Ovary (tissue), 9 donors: ENCODE measurements around the gene MBD6. TPM values are rescaled to one million over a fixed set of nuclear protein-coding genes. Genes with fewer than 3 reads are reported as not detected.
"Not testable (repeated sequence)": the region's sequence is repeated elsewhere in the genome, so short reads cannot be mapped to it uniquely, and the experiment has no call there.

Experiments used
- DNase-seq, 5 donors: peaks; one replicate each; pipeline ENCODE4 v3.0.0-alpha.2; 2019 to 2020
- H3K27ac ChIP-seq, 2 donors: fragments of 200-600 bp; one replicate each; pipeline versions ENCODE4 v1.5.1 to v1.8.0; 2019 to 2022
- H3K27me3 ChIP-seq: fragments of 200-600 bp; one replicate; pipeline ENCODE4 v1.8.0; 2022
- H3K36me3 ChIP-seq: fragments of 200-600 bp; sonication (generic); one replicate; pipeline ENCODE4 v1.5.1; 2019
- H3K4me1 ChIP-seq: one replicate; pipeline ENCODE4 v1.8.1; 2013; ENCODE audit warnings: mild to moderate bottlenecking, moderate library complexity; ENCODE audit not compliant: insufficient read depth
- H3K4me3 ChIP-seq: fragments of 200-600 bp; sonication (generic); one replicate; pipeline ENCODE4 v1.5.1; 2017
- H3K9me3 ChIP-seq, 2 donors: fragments of 200-600 bp in 1 of 2; sonication (generic) in 1 of 2; one replicate each; pipeline versions ENCODE4 v1.5.1 to v1.8.1; 2013 to 2019; ENCODE audit warnings: mild to moderate bottlenecking in 1 of 2, moderate library complexity in 1 of 2
- EP300 ChIP-seq: sonication (generic); formaldehyde crosslinking; IDR thresholded peaks from one replicate; pipeline ENCODE4 v1.6.1; 2017; ENCODE audit warnings: antibody characterized with exemption
- POLR2A ChIP-seq: fragments of 450-650 bp; IDR thresholded peaks from one replicate; pipeline ENCODE4 v1.6.1; 2017; ENCODE audit warnings: antibody characterized with exemption, mild to moderate bottlenecking, moderate library complexity
- WGBS, 3 donors: extraction: QIAGEN DNeasy Blood & Tissue Kit in 1 of 3; methylation state at CpG; one replicate each; pipeline versions ENCODE4 v1.1.5 to v1.1.7; 2013 to 2017; 5-methylcytosine and 5-hydroxymethylcytosine counted together
- intact Hi-C, 4 donors: fragments of 100-400 bp; cut with DNase I; formaldehyde crosslinking; loops; one replicate each; pipeline versions ENCODE4 v1.11.0 to v1.15.1; 2022 to 2023
- polyA plus RNA-seq, 2 donors: library from polyadenylated mRNA; stranded (reverse); fragments of 200-250 nt in 1 of 2; fragments of 350-450 nt in 1 of 2; fragmentation: Illumina TruSeq in 1 of 2; extraction: RNeasy Lipid Tissue Mini Kit (QIAGEN cat#74804) in 1 of 2; gene quantifications; one replicate each; pipeline ENCODE4 v1.2.3, GENCODE V29; 2013 to 2014
- total RNA-seq, 7 donors: library from RNA; depleted of rRNA in 2 of 7; stranded (reverse); fragments of >200 nt in 2 of 7; fragmentation: NEBNext Ultra II Directional in 3 of 7; extraction: Animal tissue kit (Norgen Biotek cat#: 25700) in 3 of 7; gene quantifications; one replicate each; pipeline versions ENCODE4 v1.1.0 to v1.2.4, GENCODE V29; 2016 to 2023
- TF ChIP-seq, protein P1 (sequence below), 3 donors: fragments of 450-650 bp in 2 of 3; fragments of 200-600 bp in 1 of 3; IDR thresholded peaks; one replicate each; pipeline versions ENCODE4 v1.5.1 to v1.8.0; 2016 to 2022; ENCODE audit warnings: antibody characterized with exemption in 3 of 3, mild to moderate bottlenecking in 1 of 3
- donor health status: DM: no; HTN: no; CAD: no; lungs with moderate emphysema.
- donor health status: DM: no; HTN: no; CAD: no.
- donor health status: Bipolar disorder and iron deficiency.
- donor health status: DM: yes; HTN: yes; CAD: no.
- donor health status: DM: no; HTN: no; CAD: no.
- donor health status: DM: yes; HTN: yes; CAD: no.

MBD6 gene
- total and polyA plus RNA-seq, 9 donors: 18.1 to 122 (median 73.8) TPM

- TF ChIP-seq, protein P1, sequence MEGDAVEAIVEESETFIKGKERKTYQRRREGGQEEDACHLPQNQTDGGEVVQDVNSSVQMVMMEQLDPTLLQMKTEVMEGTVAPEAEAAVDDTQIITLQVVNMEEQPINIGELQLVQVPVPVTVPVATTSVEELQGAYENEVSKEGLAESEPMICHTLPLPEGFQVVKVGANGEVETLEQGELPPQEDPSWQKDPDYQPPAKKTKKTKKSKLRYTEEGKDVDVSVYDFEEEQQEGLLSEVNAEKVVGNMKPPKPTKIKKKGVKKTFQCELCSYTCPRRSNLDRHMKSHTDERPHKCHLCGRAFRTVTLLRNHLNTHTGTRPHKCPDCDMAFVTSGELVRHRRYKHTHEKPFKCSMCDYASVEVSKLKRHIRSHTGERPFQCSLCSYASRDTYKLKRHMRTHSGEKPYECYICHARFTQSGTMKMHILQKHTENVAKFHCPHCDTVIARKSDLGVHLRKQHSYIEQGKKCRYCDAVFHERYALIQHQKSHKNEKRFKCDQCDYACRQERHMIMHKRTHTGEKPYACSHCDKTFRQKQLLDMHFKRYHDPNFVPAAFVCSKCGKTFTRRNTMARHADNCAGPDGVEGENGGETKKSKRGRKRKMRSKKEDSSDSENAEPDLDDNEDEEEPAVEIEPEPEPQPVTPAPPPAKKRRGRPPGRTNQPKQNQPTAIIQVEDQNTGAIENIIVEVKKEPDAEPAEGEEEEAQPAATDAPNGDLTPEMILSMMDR (IDR thresholded peaks at IDR 0.05): no peak
- TF ChIP-seq POLR2A: no peak
- no peak for TF ChIP-seq EP300
- intact Hi-C loops: no loop called here
- no peak for DNase-seq
- Histone ChIP-seq H3K36me3 (no peaks in the 10 kb centered on the region), H3K27ac (peak overlapping the region in 1 of 2 donors; percentile 46), H3K27me3 (no peaks in the 10 kb centered on the region), H3K4me3 (peak overlapping the region; percentile 81), H3K9me3 (no peaks in the 10 kb centered on the region), H3K4me1 (peaks cover 5% of the 10 kb centered on the region)
- WGBS, 3 donors: 23 to 27% (median 26%) methylated on average over 11 of the region's 11 CpGs
These were observed 34.0 kb upstream of the MBD6 start for GRCh38 chr12:57488402-57489156.

DNA sequence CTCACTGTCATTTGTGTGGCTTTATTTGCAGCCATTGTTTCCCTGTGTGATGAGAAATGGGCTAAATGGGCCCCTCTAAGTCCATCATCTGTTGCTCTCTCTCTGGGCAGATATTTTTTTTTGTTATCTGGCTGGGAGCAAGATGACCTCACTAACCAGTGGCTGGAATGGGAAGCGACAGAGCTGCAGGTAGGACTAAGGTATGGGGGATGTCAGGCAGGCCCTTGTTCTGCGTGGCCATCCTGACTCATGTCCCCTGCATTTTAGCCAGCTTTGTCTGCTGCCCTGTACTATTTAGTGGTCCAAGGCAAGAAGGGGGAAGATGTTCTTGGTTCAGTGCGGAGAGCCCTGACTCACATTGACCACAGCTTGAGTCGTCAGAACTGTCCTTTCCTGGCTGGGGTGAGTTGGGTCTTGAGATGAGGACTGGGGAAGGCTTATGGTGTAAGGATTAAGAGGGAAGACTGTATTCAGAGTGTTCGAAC lies 33.4 kb upstream of the MBD6 start:
- intact Hi-C loops: no loop called here
- no peak overlapping the region for H3K27ac ChIP-seq
- peaks cover 5% of the 10 kb centered on the region for H3K4me1 ChIP-seq
- no peak for TF ChIP-seq POLR2A
- TF ChIP-seq EP300: no peak
- TF ChIP-seq, protein P1 (IDR thresholded peaks at IDR 0.05): no peak
- H3K36me3 ChIP-seq: no peaks in the 10 kb centered on the region
- H3K27me3 ChIP-seq: no peaks in the 10 kb centered on the region
- 87 to 89% (median 88%) methylated on average over 5 of the region's 5 CpGs for WGBS, 3 donors
- no peaks in the 10 kb centered on the region for H3K9me3 ChIP-seq
- no peak overlapping the region for H3K4me3 ChIP-seq
- DNase-seq: no peak

DNA sequence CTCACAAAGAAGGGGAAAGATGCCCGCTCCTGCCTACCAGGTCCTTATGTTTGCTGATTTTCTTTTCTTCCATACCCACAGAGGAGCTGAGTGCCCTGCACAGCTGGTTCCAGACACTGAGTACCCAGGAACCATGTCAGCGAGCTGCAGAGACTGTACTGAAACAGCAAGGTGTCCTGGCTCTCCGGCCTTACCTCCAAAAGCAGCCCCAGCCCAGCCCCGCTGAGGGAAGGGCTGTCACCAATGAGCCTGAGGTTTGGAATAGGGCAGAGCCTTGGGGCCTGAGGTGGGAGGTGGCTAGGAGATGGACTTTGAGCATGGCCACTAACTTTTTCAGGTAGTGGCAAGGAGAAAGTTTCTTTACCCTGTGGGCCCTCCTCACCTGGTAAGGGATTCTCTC lies 32.5 kb upstream of the MBD6 start:
- no peaks in the 10 kb centered on the region for H3K36me3 ChIP-seq
- no peak for DNase-seq
- H3K9me3 ChIP-seq: no peaks in the 10 kb centered on the region
- peaks cover 5% of the 10 kb centered on the region for H3K4me1 ChIP-seq
- WGBS, 3 donors: 95 to 97% (median 96%) methylated on average over 4 of the region's 4 CpGs
- no peak overlapping the region for H3K27ac ChIP-seq
- no peaks in the 10 kb centered on the region for H3K27me3 ChIP-seq
- no peak overlapping the region for H3K4me3 ChIP-seq
- TF ChIP-seq EP300: no peak
- no peak for TF ChIP-seq POLR2A
- TF ChIP-seq, protein P1 (IDR thresholded peaks at IDR 0.05): no peak
- intact Hi-C loops: no loop called here

- 88 to 91% (median 90%) methylated on average over 15 of the region's 15 CpGs for WGBS, 3 donors
- no peak for DNase-seq
- TF ChIP-seq, protein P1 (IDR thresholded peaks at IDR 0.05): no peak
- TF ChIP-seq EP300 (no peak), POLR2A (no peak)
These were observed 31.0 kb upstream of the MBD6 start for GRCh38 chr12:57491393-57492280.

DNA sequence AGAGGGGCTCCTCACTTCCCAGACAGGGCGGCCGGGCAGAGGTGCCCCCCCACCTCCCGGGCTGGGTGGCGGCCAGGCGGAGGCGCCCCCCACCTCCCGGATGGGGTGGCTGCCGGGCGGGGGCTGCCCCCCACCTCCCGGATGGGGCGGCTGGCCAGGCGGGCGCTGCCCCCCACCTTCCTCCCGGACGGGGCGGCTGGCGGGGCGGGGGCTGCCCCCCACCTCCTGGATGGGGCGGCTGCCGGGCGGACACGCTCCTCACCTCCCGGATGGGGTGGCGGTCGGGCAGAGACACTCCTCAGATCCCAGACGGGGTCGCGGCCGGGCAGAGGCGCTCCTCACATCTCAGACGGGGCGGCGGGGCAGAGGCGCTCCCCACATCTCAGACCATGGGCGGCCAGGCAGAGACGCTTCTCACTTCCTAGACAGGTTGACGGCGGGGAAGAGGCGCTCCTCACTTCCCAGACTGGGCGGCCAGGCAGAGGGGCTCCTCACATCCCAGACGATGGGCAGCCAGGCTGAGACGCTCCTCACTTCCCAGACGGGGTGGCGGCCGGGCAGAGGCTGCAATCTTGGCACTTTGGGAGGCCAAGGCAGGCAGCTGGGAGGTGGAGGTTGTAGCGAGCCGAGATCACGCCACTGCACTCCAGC lies 27.4 kb upstream of the MBD6 start:
- H3K4me3 ChIP-seq, intact Hi-C loops, H3K9me3 ChIP-seq, H3K4me1 ChIP-seq, H3K27me3 ChIP-seq, H3K36me3 ChIP-seq, DNase-seq, H3K27ac ChIP-seq: not testable (repeated sequence)
- WGBS, 3 donors: 90 to 95% (median 93%) methylated on average over 29 to 45 of the region's 48 CpGs

More at GRCh38 chr12:57491393-57492280, 31.0 kb upstream of the MBD6 start:
- peaks cover 5% of the 10 kb centered on the region for H3K4me1 ChIP-seq
- no peaks in the 10 kb centered on the region for H3K36me3 ChIP-seq
- no peaks in the 10 kb centered on the region for H3K27me3 ChIP-seq
- no peaks in the 10 kb centered on the region for H3K9me3 ChIP-seq
- intact Hi-C loops: no loop called here
- H3K4me3 ChIP-seq: no peak overlapping the region
- no peak overlapping the region for H3K27ac ChIP-seq
